H1 (cell line): ENCODE measurements around the gene DENND2A. TPM values are rescaled to one million over a fixed set of nuclear protein-coding genes. Genes with fewer than 3 reads are reported as not detected.

Experiments used
- MAFK ChIP-seq: IDR thresholded peaks from 2 replicates; pipeline ENCODE4 v1.6.1; 2012; ENCODE audit warnings: low read depth, mild to moderate bottlenecking, improper control_type of control experiment, low read length
- POLR2A ChIP-seq, 2 experiments: IDR thresholded peaks; 1 replicate in 1 of 2; 2 replicates in 1 of 2; pipeline ENCODE4 v1.6.1; 2011; ENCODE audit warnings: low read depth in 2 of 2, low read length in 2 of 2, mild to moderate bottlenecking in 2 of 2; ENCODE audit errors: control extremely low read depth in 1 of 2
- RXRA ChIP-seq: IDR thresholded peaks from 2 replicates; pipeline ENCODE4 v1.6.1; 2011; ENCODE audit warnings: low read depth, mild to moderate bottlenecking, low read length, moderate library complexity; ENCODE audit not compliant: insufficient read depth
- polyA plus RNA-seq, 7 experiments: library from polyadenylated mRNA; depleted of rRNA in 3 of 7; stranded (reverse) in 5 of 7; unstranded in 2 of 7; fragments of >200 nt in 5 of 7; fragments of 200-250 nt in 2 of 7; gene quantifications; 1 replicate in 5 of 7; 2 replicates in 1 of 7; 4 replicates in 1 of 7; pipeline versions ENCODE4 v1.2.1 to v1.2.3, GENCODE V29; 2011 to 2013; ENCODE audit warnings: missing spikeins in 2 of 7, mixed read lengths in 2 of 7
- total RNA-seq: library from RNA; stranded (reverse); fragmentation: NEBNext Ultra II Directional; extraction: Animal tissue kit (Norgen Biotek cat#: 25700); gene quantifications from 2 replicates; pipeline ENCODE4 v1.2.1, GENCODE V29; 2021

DENND2A gene
- total and polyA plus RNA-seq, 2 of the 8 experiments (the other 6 are each of a cell fraction or from before 2014, with no cell fraction given): 5.0 to 13.0 TPM

- no peak for TF ChIP-seq RXRA
- no peak for TF ChIP-seq MAFK
- no peak for TF ChIP-seq POLR2A (IDR thresholded peaks at IDR 0.05; ENCODE audit: control extremely low read depth in 1 of 2, low read depth in 2 of 2, low read length in 2 of 2)
- TF ChIP-seq, all 59 proteins: peak for 0
Measured at GRCh38 chr7:140656548-140657515, 16.2 kb upstream of the DENND2A start (continued).
